Peyer's patch (tissue), 4 donors: ENCODE data around the gene UNC5B.

Experiments used
- CTCF ChIP-seq, 6 experiments: fragments of 450-650 bp in 4 of 6; fragments of 200-600 bp in 2 of 6; sonication (generic) in 1 of 6; IDR thresholded peaks; one replicate each; pipeline ENCODE4 v1.5.1; 2017 to 2019; ENCODE audit warnings: antibody characterized with exemption in 6 of 6, mild to moderate bottlenecking in 3 of 6, moderate library complexity in 1 of 6
- POLR2A ChIP-seq, 2 donors: fragments of 450-650 bp; IDR thresholded peaks; one replicate each; pipeline ENCODE4 v1.5.1; 2017; ENCODE audit warnings: antibody characterized with exemption in 2 of 2, mild to moderate bottlenecking in 2 of 2, moderate library complexity in 2 of 2

DNA sequence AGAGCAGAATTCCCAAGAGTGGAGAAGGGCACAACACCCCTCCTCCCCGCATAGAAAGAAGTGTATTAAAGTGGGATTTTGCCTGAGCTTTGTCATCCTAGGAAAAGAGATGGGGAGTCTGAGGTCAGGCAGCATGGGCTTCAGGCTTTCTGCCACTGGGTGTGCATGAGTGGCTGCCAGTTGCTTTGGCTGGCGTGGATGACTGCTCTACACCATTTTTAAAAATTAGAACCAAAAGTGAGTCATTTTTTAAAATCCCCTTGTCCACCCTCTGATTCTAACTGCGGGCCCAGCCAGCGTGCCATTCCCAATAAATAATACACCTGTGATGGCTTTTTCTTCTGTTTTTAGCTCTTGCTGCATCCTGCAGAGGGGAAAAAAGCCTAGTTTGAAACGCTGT is 120.1 kb downstream of the UNC5B start:
- no peak for TF ChIP-seq CTCF (IDR thresholded peaks at IDR 0.05)
- no peak for TF ChIP-seq POLR2A (IDR thresholded peaks at IDR 0.05)
